Measurements from ENCODE around the gene FAM174C.
"Not testable (repeated sequence)": the region's sequence is repeated elsewhere in the genome, so short reads cannot be mapped to it uniquely, and the experiment has no call there.

FAM174C gene

DNA sequence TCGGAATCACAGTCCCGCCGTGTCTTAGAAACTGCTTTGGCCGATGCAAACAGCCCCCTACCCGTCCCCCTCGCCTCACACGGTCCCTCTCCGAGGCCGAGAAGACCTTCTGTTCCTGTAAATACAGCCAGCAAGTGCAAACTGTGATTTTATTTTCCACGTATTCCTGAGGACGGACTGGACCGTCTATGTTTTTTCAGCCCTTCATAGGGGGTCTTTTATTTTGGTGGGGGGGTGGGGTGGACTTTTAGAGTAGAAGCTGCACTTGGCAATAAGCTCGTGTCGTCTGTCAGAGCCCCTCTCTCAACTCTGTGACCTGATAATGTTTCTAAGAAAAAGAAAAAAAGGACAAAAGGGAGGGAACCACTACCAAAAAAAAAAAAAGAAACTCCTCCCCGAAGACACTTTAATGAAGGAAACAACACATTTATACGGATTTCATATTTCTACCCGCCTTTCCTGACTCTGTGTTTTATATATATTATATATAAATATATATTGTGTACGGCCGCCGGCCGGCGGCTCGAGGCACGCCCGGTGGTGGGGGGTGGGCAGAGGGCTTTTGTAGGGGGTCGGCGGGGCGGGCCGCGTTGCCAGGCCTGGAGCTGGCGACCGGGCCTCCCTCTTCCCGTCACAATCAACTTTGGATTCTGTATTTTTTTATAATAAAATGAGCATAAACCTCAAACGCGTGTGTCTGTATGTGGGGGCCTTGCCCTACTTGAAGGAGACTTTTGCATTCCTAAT lies 25.6 kb downstream of the FAM174C start:
- ChIA-PET POLR2A (no interaction called here), CTCF (no interaction called here)
- TF ChIP-seq FOXA1 (IDR thresholded peaks at IDR 0.05) (no peak), L3MBTL2 (conservative IDR thresholded peaks at IDR 0.05) (no peak), ZNF384 (IDR thresholded peaks at IDR 0.05) (no peak), FOXM1 (IDR thresholded peaks at IDR 0.05; ENCODE audit: borderline replicate concordance) (no peak), ARNT (IDR thresholded peaks at IDR 0.05) (no peak), TARDBP (IDR thresholded peaks at IDR 0.05) (no peak), BHLHE40 (IDR thresholded peaks at IDR 0.05; ENCODE audit: borderline replicate concordance) (no peak), SP1 (IDR thresholded peaks at IDR 0.05) (no peak), CTBP1 (IDR thresholded peaks at IDR 0.05; ENCODE audit: borderline replicate concordance) (no peak), ELF4 (IDR thresholded peaks at IDR 0.05) (no peak), SUZ12 (IDR thresholded peaks at IDR 0.05) (no peak), FOXK2 (IDR thresholded peaks at IDR 0.05) (no peak), NFRKB (IDR thresholded peaks at IDR 0.05) (no peak), HDGF (IDR thresholded peaks at IDR 0.05; ENCODE audit: borderline replicate concordance) (no peak), LEF1 (IDR thresholded peaks at IDR 0.05; ENCODE audit: borderline replicate concordance) (no peak)
- TF ChIP-seq, protein P1, sequence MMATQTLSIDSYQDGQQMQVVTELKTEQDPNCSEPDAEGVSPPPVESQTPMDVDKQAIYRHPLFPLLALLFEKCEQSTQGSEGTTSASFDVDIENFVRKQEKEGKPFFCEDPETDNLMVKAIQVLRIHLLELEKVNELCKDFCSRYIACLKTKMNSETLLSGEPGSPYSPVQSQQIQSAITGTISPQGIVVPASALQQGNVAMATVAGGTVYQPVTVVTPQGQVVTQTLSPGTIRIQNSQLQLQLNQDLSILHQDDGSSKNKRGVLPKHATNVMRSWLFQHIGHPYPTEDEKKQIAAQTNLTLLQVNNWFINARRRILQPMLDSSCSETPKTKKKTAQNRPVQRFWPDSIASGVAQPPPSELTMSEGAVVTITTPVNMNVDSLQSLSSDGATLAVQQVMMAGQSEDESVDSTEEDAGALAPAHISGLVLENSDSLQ (IDR thresholded peaks at IDR 0.05) = no peak
- DNase-seq (ENCODE audit: extremely low spot score) = no peak

GRCh38 chr19:1302533-1303239 lies 27.4 kb downstream of the FAM174C start:
- POLR2A ChIA-PET = interaction anchor here (1.9 kb wide), 1 partner anchor 34 kb away, joined by 5 read pairs; the partner anchor contains the start of gene CIRBP
- CTCF ChIA-PET = no interaction called here
- no peak for TF ChIP-seq FOXM1 (IDR thresholded peaks at IDR 0.05; ENCODE audit: borderline replicate concordance)
- no peak for TF ChIP-seq NFRKB (IDR thresholded peaks at IDR 0.05)
- no peak for TF ChIP-seq SP1 (IDR thresholded peaks at IDR 0.05)
- no peak for TF ChIP-seq CTBP1 (IDR thresholded peaks at IDR 0.05; ENCODE audit: borderline replicate concordance)
- TF ChIP-seq ARNT (IDR thresholded peaks at IDR 0.05) = no peak
- TF ChIP-seq FOXA1 (IDR thresholded peaks at IDR 0.05) = no peak
- no peak for TF ChIP-seq HDGF (IDR thresholded peaks at IDR 0.05; ENCODE audit: borderline replicate concordance)
- TF ChIP-seq FOXK2 (IDR thresholded peaks at IDR 0.05) = no peak
- no peak for TF ChIP-seq LEF1 (IDR thresholded peaks at IDR 0.05; ENCODE audit: borderline replicate concordance)
- no peak for TF ChIP-seq SUZ12 (IDR thresholded peaks at IDR 0.05)
- no peak for DNase-seq (ENCODE audit: extremely low spot score)

GRCh38 chr19:1304197-1304924 lies 29.0 kb downstream of the FAM174C start:
- DNase-seq (ENCODE audit: extremely low spot score) = no peak
- ChIA-PET POLR2A (interaction anchor here (1.1 to 1.9 kb wide), 3 partner anchors 9 to 35 kb away, joined by 3 to 5 read pairs (median 3); partner anchors contain the start of gene CIRBP), CTCF (interaction anchor here (0.7 kb wide), 1 partner anchor 23 kb away, joined by 3 read pairs; no protein-coding TSS in a partner anchor)
- TF ChIP-seq SUZ12 (IDR thresholded peaks at IDR 0.05) (no peak), ELF4 (IDR thresholded peaks at IDR 0.05) (no peak), FOXA1 (IDR thresholded peaks at IDR 0.05) (no peak), HDGF (IDR thresholded peaks at IDR 0.05; ENCODE audit: borderline replicate concordance) (no peak), ZNF384 (IDR thresholded peaks at IDR 0.05) (no peak), TARDBP (IDR thresholded peaks at IDR 0.05) (no peak), BHLHE40 (IDR thresholded peaks at IDR 0.05; ENCODE audit: borderline replicate concordance) (no peak), FOXK2 (IDR thresholded peaks at IDR 0.05) (no peak), LEF1 (IDR thresholded peaks at IDR 0.05; ENCODE audit: borderline replicate concordance) (no peak), CTBP1 (IDR thresholded peaks at IDR 0.05; ENCODE audit: borderline replicate concordance) (no peak), NFRKB (IDR thresholded peaks at IDR 0.05) (no peak), ARNT (IDR thresholded peaks at IDR 0.05) (no peak), SP1 (IDR thresholded peaks at IDR 0.05) (no peak), FOXM1 (IDR thresholded peaks at IDR 0.05; ENCODE audit: borderline replicate concordance) (no peak), L3MBTL2 (conservative IDR thresholded peaks at IDR 0.05) (no peak)
- TF ChIP-seq, protein P1 (IDR thresholded peaks at IDR 0.05) = no peak

DNA sequence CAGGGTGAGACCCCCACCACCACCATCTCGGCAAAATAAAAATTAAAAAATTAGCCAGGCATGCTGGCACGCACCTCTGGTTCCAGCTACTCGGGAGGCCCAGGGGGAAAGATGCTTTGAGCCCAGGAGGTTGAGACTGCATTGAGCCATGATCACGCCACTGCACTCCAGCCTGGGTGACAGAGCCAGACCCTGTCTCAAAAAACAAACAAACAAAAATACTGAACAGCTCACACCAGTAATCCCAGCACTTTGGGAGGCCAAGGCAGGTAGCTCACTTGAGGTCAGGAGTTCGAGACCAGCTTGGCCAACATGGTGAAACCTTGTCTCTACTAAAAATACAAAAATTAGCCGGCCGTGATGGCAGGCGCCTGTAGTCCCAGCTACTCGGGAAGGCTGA lies 30.0 kb downstream of the FAM174C start:
- CTCF ChIA-PET = not testable (repeated sequence)

DNA sequence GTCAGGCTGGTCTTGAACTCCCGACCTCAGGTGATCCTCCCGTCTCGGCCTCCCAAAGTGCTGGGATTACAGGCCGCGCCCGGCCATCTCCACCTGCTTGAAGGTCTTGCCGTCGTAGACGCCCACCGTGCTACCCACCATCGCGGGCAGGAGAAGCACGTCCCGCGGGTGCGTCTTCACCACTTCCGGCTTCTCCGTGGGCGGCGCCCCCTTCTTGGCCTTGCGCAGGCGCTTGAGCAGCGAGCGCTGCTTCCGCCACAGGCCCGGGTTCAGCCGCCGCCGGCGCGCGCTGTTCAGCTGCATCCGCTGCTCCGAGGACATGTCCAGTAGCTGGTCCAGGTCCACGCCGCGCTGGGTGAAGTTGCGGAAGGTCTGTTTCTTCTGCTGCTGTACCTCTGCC lies 32.0 kb downstream of the FAM174C start:
- DNase-seq (ENCODE audit: extremely low spot score) = no peak
- ChIA-PET POLR2A (interaction anchor here (0.7 to 0.8 kb wide), 2 partner anchors 17 to 47 kb away, joined by 3 read pairs; a partner anchor contains a TSS), CTCF (no interaction called here)
- TF ChIP-seq SP1 (IDR thresholded peaks at IDR 0.05) (no peak), FOXM1 (IDR thresholded peaks at IDR 0.05; ENCODE audit: borderline replicate concordance) (no peak), FOXK2 (IDR thresholded peaks at IDR 0.05) (no peak), HDGF (IDR thresholded peaks at IDR 0.05; ENCODE audit: borderline replicate concordance) (no peak), BHLHE40 (IDR thresholded peaks at IDR 0.05; ENCODE audit: borderline replicate concordance) (no peak), LEF1 (IDR thresholded peaks at IDR 0.05; ENCODE audit: borderline replicate concordance) (no peak), TARDBP (IDR thresholded peaks at IDR 0.05) (no peak), ZNF384 (IDR thresholded peaks at IDR 0.05) (no peak), NFRKB (IDR thresholded peaks at IDR 0.05) (no peak), CTBP1 (IDR thresholded peaks at IDR 0.05; ENCODE audit: borderline replicate concordance) (no peak), FOXA1 (IDR thresholded peaks at IDR 0.05) (no peak), L3MBTL2 (conservative IDR thresholded peaks at IDR 0.05) (no peak), SUZ12 (IDR thresholded peaks at IDR 0.05) (no peak), ARNT (IDR thresholded peaks at IDR 0.05) (no peak), ELF4 (IDR thresholded peaks at IDR 0.05) (no peak)
- TF ChIP-seq, protein P1 (IDR thresholded peaks at IDR 0.05) = no peak

More for the DNA sequence above, 30.0 kb downstream of the FAM174C start:
- DNase-seq (ENCODE audit: extremely low spot score) = not testable (repeated sequence)
- POLR2A ChIA-PET = interaction anchor here (0.9 kb wide), 1 partner anchor 37 kb away, joined by 4 read pairs; no protein-coding TSS in a partner anchor
